H1 (cell line): Measurements from ENCODE around the gene TTLL1. TPM values are rescaled to one million over a fixed set of nuclear protein-coding genes. Genes with fewer than 3 reads are reported as not detected.

Experiments used
- CTCF ChIA-PET: fragments of 300-600 bp; sonication (Branson Sonifier 250); formaldehyde crosslinking; loops from one replicate; lab custom pipeline; 2021; ENCODE audit not compliant: partially characterized antibody; lab: Charles Lee
- POLR2A ChIA-PET: fragments of 300-600 bp; sonication (Branson Sonifier 250); formaldehyde crosslinking; loops from one replicate; lab custom pipeline; 2021; ENCODE audit warnings: inconsistent platforms; ENCODE audit not compliant: partially characterized antibody; lab: Charles Lee
- DNase-seq, 2 experiments: peaks; one replicate each; pipeline versions ENCODE4 v3.0.0 to v3.0.0-alpha.2; 2010 to 2022; ENCODE audit warnings: low spot score in 2 of 2, low read depth in 1 of 2, mixed read lengths in 1 of 2
- FAIRE-seq: peaks from 2 replicates; lab custom pipeline; 2011; peaks lifted over from hg19 to GRCh38; lab: Jason Lieb, UNC
- H2AFZ ChIP-seq: 2 replicates; pipeline ENCODE4 v1.8.1; 2012; ENCODE audit warnings: low read length, inconsistent platforms
- H2AK5ac ChIP-seq: 2 replicates; pipeline ENCODE4 v1.6.1; 2013; ENCODE audit warnings: low read depth, low read length
- H2BK120ac ChIP-seq: replicated peaks from 2 replicates; pipeline ENCODE3; 2013; ENCODE audit warnings: low read depth, low read length, inconsistent platforms
- H2BK12ac ChIP-seq: 2 replicates; pipeline ENCODE4 v1.6.1; 2013; ENCODE audit warnings: low read depth, low read length
- H2BK15ac ChIP-seq: 2 replicates; pipeline ENCODE4 v1.6.1; 2013; ENCODE audit warnings: low read length
- H2BK20ac ChIP-seq: 2 replicates; pipeline ENCODE4 v1.6.1; 2013; ENCODE audit warnings: low read length
- H2BK5ac ChIP-seq: 2 replicates; pipeline ENCODE4 v1.6.1; 2013; ENCODE audit warnings: low read depth, low read length
- H3K14ac ChIP-seq: 2 replicates; pipeline ENCODE4 v1.6.1; 2013; ENCODE audit warnings: inconsistent platforms; ENCODE audit not compliant: insufficient read length
- H3K18ac ChIP-seq: 2 replicates; pipeline ENCODE4 v1.6.1; 2013; ENCODE audit warnings: low read length; ENCODE audit errors: extremely low read depth
- H3K23ac ChIP-seq: 2 replicates; pipeline ENCODE4 v1.6.1; 2013; ENCODE audit warnings: inconsistent platforms; ENCODE audit not compliant: insufficient read length
- H3K23me2 ChIP-seq: 2 replicates; pipeline ENCODE4 v1.6.1; 2013; ENCODE audit warnings: low read depth, low read length
- H3K27ac ChIP-seq: 2 replicates; pipeline ENCODE4 v1.6.1; 2011; ENCODE audit warnings: low read depth, low read length, inconsistent platforms
- H3K27me3 ChIP-seq, 4 experiments: replicated peaks in 1 of 4; 1 replicate in 1 of 4; 2 replicates in 3 of 4; pipeline versions ENCODE4 v1.6.1 to v1.8.1; 2011 to 2013; ENCODE audit warnings: low read length in 3 of 4, mild to moderate bottlenecking in 3 of 4, inconsistent platforms in 2 of 4, mixed read lengths in 2 of 4, moderate library complexity in 1 of 4; ENCODE audit not compliant: control insufficient read depth in 3 of 4, insufficient read depth in 3 of 4; ENCODE audit errors: extremely low read depth in 1 of 4
- H3K36me3 ChIP-seq, 4 experiments: 2 replicates each; pipeline versions ENCODE4 v1.6.1 to v1.8.1; 2011 to 2013; ENCODE audit warnings: mild to moderate bottlenecking in 4 of 4, low read length in 3 of 4, moderate library complexity in 2 of 4, control low read depth in 1 of 4, inconsistent platforms in 1 of 4; ENCODE audit not compliant: insufficient read depth in 4 of 4, control insufficient read depth in 2 of 4
- H3K4ac ChIP-seq: replicated peaks from 2 replicates; pipeline ENCODE3; 2013; ENCODE audit warnings: low read length, low read depth, mixed read lengths, inconsistent platforms; ENCODE audit not compliant: insufficient read length
- H3K4me1 ChIP-seq, 4 experiments: replicated peaks in 1 of 4; 1 replicate in 1 of 4; 2 replicates in 3 of 4; pipeline versions ENCODE4 v1.6.1 to v1.8.1; 2011 to 2013; ENCODE audit warnings: low read length in 3 of 4, inconsistent platforms in 2 of 4, mixed read lengths in 1 of 4; ENCODE audit not compliant: insufficient read depth in 4 of 4, control insufficient read depth in 3 of 4
- H3K4me2 ChIP-seq, 2 experiments: 2 replicates each; pipeline versions ENCODE4 v1.6.1 to v1.8.1; 2011 to 2013; ENCODE audit warnings: low read depth in 2 of 2, low read length in 2 of 2, control low read depth in 1 of 2, inconsistent platforms in 1 of 2, mild to moderate bottlenecking in 1 of 2; ENCODE audit not compliant: insufficient read depth in 1 of 2
- H3K4me3 ChIP-seq, 4 experiments: fragments of 200-600, 300-600 bp in 1 of 4; sonication (generic), shearing (Covaris generic), sonication (Bioruptor Twin) in 1 of 4; 2 replicates each; pipeline versions ENCODE4 v1.5.1 to v1.8.1; 2011 to 2016; ENCODE audit warnings: low read length in 4 of 4, low read depth in 3 of 4, control low read depth in 2 of 4, inconsistent platforms in 2 of 4, mild to moderate bottlenecking in 2 of 4, mixed read lengths in 1 of 4, moderate library complexity in 1 of 4; ENCODE audit not compliant: insufficient read depth in 2 of 4; ENCODE audit errors: extremely low read depth in 1 of 4
- H3K56ac ChIP-seq: replicated peaks from 2 replicates; pipeline ENCODE3; 2013; ENCODE audit warnings: low read depth, mild to moderate bottlenecking, mixed read lengths, low read length, inconsistent platforms; ENCODE audit not compliant: insufficient read length
- H3K79me1 ChIP-seq: 2 replicates; pipeline ENCODE4 v1.6.1; 2013; ENCODE audit warnings: low read depth, low read length, control low read depth
- H3K79me2 ChIP-seq, 2 experiments: 2 replicates each; pipeline versions ENCODE4 v1.6.1 to v1.8.1; 2012 to 2013; ENCODE audit warnings: low read length in 2 of 2, mild to moderate bottlenecking in 2 of 2, inconsistent platforms in 1 of 2; ENCODE audit not compliant: insufficient read depth in 2 of 2, control insufficient read depth in 1 of 2
- H3K9ac ChIP-seq, 4 experiments: replicated peaks in 1 of 4; 1 replicate in 1 of 4; 2 replicates in 3 of 4; pipeline versions ENCODE4 v1.6.1 to v1.8.1; 2011 to 2013; ENCODE audit warnings: low read depth in 3 of 4, low read length in 3 of 4, control low read depth in 2 of 4, mild to moderate bottlenecking in 2 of 4, moderate library complexity in 2 of 4, inconsistent platforms in 1 of 4; ENCODE audit errors: extremely low read depth in 1 of 4
- H3K9me3 ChIP-seq, 2 experiments: 2 replicates each; pipeline versions ENCODE4 v1.6.1 to v1.8.1; 2012 to 2013; ENCODE audit warnings: mild to moderate bottlenecking in 2 of 2, moderate library complexity in 2 of 2, control low read depth in 1 of 2, inconsistent platforms in 1 of 2, low read depth in 1 of 2, low read length in 1 of 2, mixed read lengths in 1 of 2; ENCODE audit not compliant: insufficient read depth in 2 of 2
- H4K20me1 ChIP-seq, 2 experiments: replicated peaks in 1 of 2; 2 replicates each; pipeline versions ENCODE3 to v1.8.1; 2011 to 2013; ENCODE audit warnings: inconsistent platforms in 2 of 2, low read length in 2 of 2, mild to moderate bottlenecking in 1 of 2; ENCODE audit not compliant: insufficient read depth in 2 of 2, control insufficient read depth in 1 of 2
- H4K5ac ChIP-seq: 2 replicates; pipeline ENCODE4 v1.6.1; 2013; ENCODE audit warnings: low read length, low read depth, mixed read lengths, inconsistent platforms; ENCODE audit not compliant: insufficient read length
- H4K8ac ChIP-seq: 2 replicates; pipeline ENCODE4 v1.8.0; 2013; ENCODE audit warnings: mild to moderate bottlenecking, moderate library complexity, low read length, inconsistent platforms; ENCODE audit not compliant: insufficient read depth; ENCODE audit errors: extremely low read depth
- H4K91ac ChIP-seq: replicated peaks from 2 replicates; pipeline ENCODE3; 2013; ENCODE audit warnings: low read length, mixed read lengths, inconsistent platforms; ENCODE audit not compliant: insufficient read length
- BACH1 ChIP-seq: IDR thresholded peaks from 2 replicates; pipeline ENCODE4 v1.6.1; 2012; ENCODE audit warnings: low read length, improper control_type of control experiment
- CHD2 ChIP-seq: IDR thresholded peaks from 2 replicates; pipeline ENCODE4 v1.6.1; 2012; ENCODE audit warnings: low read length, improper control_type of control experiment
- EP300 ChIP-seq, 2 experiments: IDR thresholded peaks; 1 replicate in 1 of 2; 2 replicates in 1 of 2; pipeline ENCODE4 v1.6.1; 2011 to 2012; ENCODE audit warnings: low read depth in 2 of 2, low read length in 2 of 2, mild to moderate bottlenecking in 2 of 2, borderline replicate concordance in 1 of 2, inconsistent platforms in 1 of 2, moderate library complexity in 1 of 2
- GABPA ChIP-seq: IDR thresholded peaks from 2 replicates; pipeline ENCODE4 v1.6.1; 2011; ENCODE audit warnings: mild to moderate bottlenecking, low read length, moderate library complexity, borderline replicate concordance; ENCODE audit not compliant: insufficient read depth
- KDM1A ChIP-seq: fragments of 200-600, 300-600 bp; sonication (generic); IDR thresholded peaks from 2 replicates; pipeline ENCODE4 v1.7.1; 2016; ENCODE audit warnings: mild to moderate bottlenecking, low read length, borderline replicate concordance
- RXRA ChIP-seq: IDR thresholded peaks from 2 replicates; pipeline ENCODE4 v1.6.1; 2011; ENCODE audit warnings: low read depth, mild to moderate bottlenecking, low read length, moderate library complexity; ENCODE audit not compliant: insufficient read depth
- SIX5 ChIP-seq: IDR thresholded peaks from 2 replicates; pipeline ENCODE4 v1.6.1; 2011; ENCODE audit warnings: mild to moderate bottlenecking, low read depth, low read length
- SP2 ChIP-seq: IDR thresholded peaks from 2 replicates; pipeline ENCODE4 v1.6.1; 2012; ENCODE audit warnings: mild to moderate bottlenecking, low read length, inconsistent platforms
- TEAD4 ChIP-seq: IDR thresholded peaks from 2 replicates; pipeline ENCODE4 v1.6.1; 2012; ENCODE audit warnings: low read depth, low read length, inconsistent platforms, mixed read lengths
- WGBS, 2 experiments: shearing (Covaris generic) in 1 of 2; methylation state at CpG; one replicate each; pipeline versions ENCODE4 v1.1.6 to v1.1.7; 2013 to 2015; ENCODE audit warnings: low lambda C conversion rate in 2 of 2, mixed read lengths in 2 of 2, inconsistent platforms in 1 of 2, low coverage in 1 of 2, missing lambda C conversion rate in 1 of 2; ENCODE audit not compliant: insufficient replicate concordance in 2 of 2, insufficient coverage in 1 of 2, insufficient read length in 1 of 2; ENCODE audit errors: extremely low coverage in 1 of 2, missing lambda C conversion rate in 1 of 2; 5-methylcytosine and 5-hydroxymethylcytosine counted together
- polyA plus RNA-seq, 7 experiments: library from polyadenylated mRNA; depleted of rRNA in 3 of 7; stranded (reverse) in 5 of 7; unstranded in 2 of 7; fragments of >200 nt in 5 of 7; fragments of 200-250 nt in 2 of 7; gene quantifications; 1 replicate in 5 of 7; 2 replicates in 1 of 7; 4 replicates in 1 of 7; pipeline versions ENCODE4 v1.2.1 to v1.2.3, GENCODE V29; 2011 to 2013; ENCODE audit warnings: missing spikeins in 2 of 7, mixed read lengths in 2 of 7
- total RNA-seq: library from RNA; stranded (reverse); fragmentation: NEBNext Ultra II Directional; extraction: Animal tissue kit (Norgen Biotek cat#: 25700); gene quantifications from 2 replicates; pipeline ENCODE4 v1.2.1, GENCODE V29; 2021
- TF ChIP-seq, protein P1 (sequence below): IDR thresholded peaks from 2 replicates; pipeline ENCODE4 v1.6.1; 2012; ENCODE audit warnings: inconsistent platforms
- TF ChIP-seq, protein P2 (sequence below): IDR thresholded peaks from 2 replicates; pipeline ENCODE4 v1.6.1; 2011; ENCODE audit warnings: low read depth, mild to moderate bottlenecking, low read length; ENCODE audit not compliant: insufficient read depth

TTLL1 gene
- total and polyA plus RNA-seq, 2 of the 8 experiments (the other 6 are each of a cell fraction or from before 2014, with no cell fraction given), result 5.0 to 13.8 TPM

DNA sequence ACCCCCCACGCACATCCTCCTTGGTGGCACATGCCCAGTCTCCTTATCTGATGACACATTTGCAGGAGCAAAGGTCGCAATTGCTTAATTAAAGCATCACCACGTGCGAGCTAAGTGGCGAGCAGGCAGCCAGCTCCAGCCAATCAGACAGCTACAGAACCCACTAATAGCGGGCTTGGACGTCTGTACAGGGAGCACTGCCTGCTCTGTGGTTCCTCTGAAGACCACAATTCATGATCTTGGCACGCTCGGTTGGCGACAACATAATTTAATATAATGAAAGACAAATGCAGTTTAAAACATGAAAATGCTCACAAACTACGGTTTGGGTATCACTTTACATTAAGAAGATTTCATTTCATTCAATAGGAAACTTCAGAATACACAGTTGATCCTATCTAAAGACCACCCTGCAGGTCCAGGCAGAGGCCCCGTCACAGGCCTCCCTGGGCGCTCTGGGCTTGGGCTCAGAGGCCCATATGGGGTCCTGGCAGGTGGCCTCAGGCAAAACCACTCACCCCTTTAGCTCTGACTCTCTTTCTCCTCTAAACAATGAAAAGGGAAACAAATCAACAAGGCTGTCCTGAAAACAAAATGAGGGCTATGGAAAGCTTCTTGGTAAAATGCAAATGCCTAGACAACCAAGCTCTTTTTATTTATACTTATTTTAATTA lies 84.7 kb downstream of the TTLL1 start:
- Histone ChIP-seq H3K4me1 (peaks cover 13 to 38% (median 29%) of the 10 kb centered on the region in 4 experiments), H3K23ac (no peak overlapping the region), H2BK12ac (no peak overlapping the region), H3K9ac (no peak overlapping the region), H3K23me2 (no peaks in the 10 kb centered on the region), H3K56ac (no peak overlapping the region), H3K79me1 (peaks cover 35% of the 10 kb centered on the region), H2BK15ac (no peak overlapping the region), H3K79me2 (peaks cover 35 to 99% of the 10 kb centered on the region in 2 experiments), H2AFZ (no peak overlapping the region), H3K4me3 (no peak overlapping the region), H4K91ac (peak overlapping the region; percentile 9), H2BK20ac (no peak overlapping the region), H3K18ac (no peak overlapping the region), H3K27me3 (no peaks in the 10 kb centered on the region), H3K4ac (no peak overlapping the region), H4K20me1 (peaks cover 17 to 35% of the 10 kb centered on the region in 2 experiments), H4K8ac (no peak overlapping the region; the same call in 1 of the 2 replicates), H4K5ac (no peak overlapping the region), H3K4me2 (peak overlapping the region in 1 of 2 experiments; percentile 37; a peak in 1 of 4 replicates), H2BK120ac (no peak overlapping the region), H3K14ac (no peak overlapping the region), H3K27ac (no peak overlapping the region), H2AK5ac (no peak overlapping the region), H2BK5ac (no peak overlapping the region), H3K36me3 (no peaks in the 10 kb centered on the region), H3K9me3 (no peaks in the 10 kb centered on the region)
- FAIRE-seq, result no peak
- ChIA-PET POLR2A (interaction anchor here (0.6 to 8.8 kb wide), 3 partner anchors 10 to 39 kb away, joined by 3 to 94 read pairs (median 4); partner anchors contain the start of gene PACSIN2), CTCF (interaction anchor here (0.5 to 2.2 kb wide), 10 partner anchors 9 to 342 kb away, joined by 3 to 8 read pairs (median 3); no protein-coding TSS in a partner anchor)
- no peak for DNase-seq
- 85% methylated on average over 13 of the region's 13 CpGs; no CpG with 5 or more reads in 1 of the 2 experiments for WGBS, 2 experiments
- TF ChIP-seq SIX5 (no peak), BACH1 (no peak), RXRA (no peak), KDM1A (no peak), SP2 (no peak), CHD2 (no peak), EP300 (IDR thresholded peaks at IDR 0.05; ENCODE audit: borderline replicate concordance in 1 of 2, low read depth in 2 of 2, low read length in 2 of 2) (no peak), TEAD4 (no peak), GABPA (no peak)
- TF ChIP-seq, protein P1, sequence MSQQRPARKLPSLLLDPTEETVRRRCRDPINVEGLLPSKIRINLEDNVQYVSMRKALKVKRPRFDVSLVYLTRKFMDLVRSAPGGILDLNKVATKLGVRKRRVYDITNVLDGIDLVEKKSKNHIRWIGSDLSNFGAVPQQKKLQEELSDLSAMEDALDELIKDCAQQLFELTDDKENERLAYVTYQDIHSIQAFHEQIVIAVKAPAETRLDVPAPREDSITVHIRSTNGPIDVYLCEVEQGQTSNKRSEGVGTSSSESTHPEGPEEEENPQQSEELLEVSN, result no peak
- TF ChIP-seq, protein P2, sequence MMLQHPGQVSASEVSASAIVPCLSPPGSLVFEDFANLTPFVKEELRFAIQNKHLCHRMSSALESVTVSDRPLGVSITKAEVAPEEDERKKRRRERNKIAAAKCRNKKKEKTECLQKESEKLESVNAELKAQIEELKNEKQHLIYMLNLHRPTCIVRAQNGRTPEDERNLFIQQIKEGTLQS, result no peak
